Activated T-cell treated with anti-CD3 and anti-CD28 coated beads, Interleukin-2, amount 50 U/mL, for 72 hours (primary cell): Measurements from ENCODE around the gene NOP58. TPM values are rescaled to one million over a fixed set of nuclear protein-coding genes. Genes with fewer than 3 reads are reported as not detected.
"Not testable (repeated sequence)": the region's sequence is repeated elsewhere in the genome, so short reads cannot be mapped to it uniquely, and the experiment has no call there.

Experiments
- ATAC-seq, 2 donors: fragments of 150-1000 bp; cut with Tn5 transposase; replicated peaks in 1 of 2; 2 replicates each; pipeline ENCODE4 v1.10.0; 2021; ENCODE audit warnings: moderate library complexity in 2 of 2, mild to moderate bottlenecking in 1 of 2
- DNase-seq, 2 donors: peaks; one replicate each; pipeline ENCODE4 v3.0.0; 2021 to 2022; ENCODE audit warnings: mixed read lengths in 1 of 2
- H3K27ac Mint-ChIP-seq: one replicate; pipeline ENCODE4 v1.8.0; 2022; ENCODE audit warnings: mild to moderate bottlenecking, moderate library complexity, mixed read lengths
- H3K27me3 Mint-ChIP-seq: one replicate; pipeline ENCODE4 v1.8.0; 2022; ENCODE audit warnings: low read depth, mixed read lengths
- H3K36me3 Mint-ChIP-seq, 2 donors: one replicate each; pipeline ENCODE4 v1.8.0; 2022; ENCODE audit warnings: mixed read lengths in 2 of 2, mild to moderate bottlenecking in 1 of 2; ENCODE audit not compliant: insufficient read depth in 2 of 2
- H3K4me1 Mint-ChIP-seq: one replicate; pipeline ENCODE4 v1.8.0; 2022; ENCODE audit warnings: low read depth, mixed read lengths
- H3K4me3 Mint-ChIP-seq, 2 donors: one replicate each; pipeline ENCODE4 v1.8.0; 2022; ENCODE audit warnings: mild to moderate bottlenecking in 2 of 2, mixed read lengths in 2 of 2, moderate library complexity in 2 of 2
- H3K9me3 Mint-ChIP-seq, 2 donors: one replicate each; pipeline ENCODE4 v1.8.0; 2022; ENCODE audit warnings: mixed read lengths in 2 of 2
- total RNA-seq, 2 donors: library from RNA; stranded (reverse); gene quantifications; one replicate each; pipeline ENCODE4 v1.2.3, GENCODE V29; 2022

Gene NOP58
- total RNA-seq, 2 donors from 2014 or later, result 233 to 300 TPM

DNA sequence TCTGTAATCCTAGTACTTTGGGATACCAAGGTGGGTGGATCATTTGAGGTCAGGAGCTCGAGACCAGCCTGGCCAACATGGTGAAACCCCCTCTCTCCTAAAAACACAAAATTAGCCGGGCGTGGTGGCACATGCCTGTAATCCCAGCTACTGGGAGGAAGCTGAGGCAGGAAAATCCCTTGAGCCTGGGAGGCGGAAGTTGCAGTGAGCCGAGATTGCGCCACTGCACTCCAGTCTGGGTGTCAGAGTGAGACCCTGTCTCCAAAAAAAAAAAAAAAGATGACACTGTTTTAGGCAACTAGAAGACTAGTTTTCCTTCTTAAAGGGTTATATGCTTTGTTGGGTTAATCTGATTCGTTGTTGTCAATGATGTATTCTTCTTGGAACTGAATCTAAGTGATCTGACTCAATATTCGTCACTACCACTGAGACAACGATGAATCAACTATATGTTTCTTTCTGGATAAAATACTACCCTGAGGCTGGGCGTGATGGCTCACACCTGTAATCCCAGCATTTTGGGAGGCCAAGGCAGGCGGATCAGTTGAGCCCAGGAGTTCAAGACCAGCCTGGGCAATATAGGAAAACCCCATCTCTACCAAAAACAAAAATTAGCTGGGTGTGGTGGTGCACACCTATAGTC lies 10.6 kb downstream of the NOP58 start:
- Mint-ChIP-seq H3K4me3 (peak overlapping the region; percentile 71 to 83), H3K4me1 (peaks cover 87% of the 10 kb centered on the region), H3K36me3 (peaks cover 15 to 38% of the 10 kb centered on the region in 2 donors), H3K27ac (peak overlapping the region; percentile 99)
- peak; percentile 69 to 79 for ATAC-seq
- not testable (repeated sequence) for H3K9me3 Mint-ChIP-seq, H3K27me3 Mint-ChIP-seq
- peak; percentile 47 to 61 for DNase-seq

GRCh38 chr2:202278036-202278760 lies 12.6 kb downstream of the NOP58 start:
- Mint-ChIP-seq H3K4me3 (peak overlapping the region; percentile 71 to 83), H3K36me3 (peaks cover 22 to 45% of the 10 kb centered on the region in 2 donors), H3K4me1 (peaks cover 68% of the 10 kb centered on the region), H3K9me3 (no peaks in the 10 kb centered on the region), H3K27me3 (no peaks in the 10 kb centered on the region), H3K27ac (peak overlapping the region; percentile 99)
- DNase-seq (peak; percentile 53 to 59), ATAC-seq (peak; percentile 75 to 76)

DNA sequence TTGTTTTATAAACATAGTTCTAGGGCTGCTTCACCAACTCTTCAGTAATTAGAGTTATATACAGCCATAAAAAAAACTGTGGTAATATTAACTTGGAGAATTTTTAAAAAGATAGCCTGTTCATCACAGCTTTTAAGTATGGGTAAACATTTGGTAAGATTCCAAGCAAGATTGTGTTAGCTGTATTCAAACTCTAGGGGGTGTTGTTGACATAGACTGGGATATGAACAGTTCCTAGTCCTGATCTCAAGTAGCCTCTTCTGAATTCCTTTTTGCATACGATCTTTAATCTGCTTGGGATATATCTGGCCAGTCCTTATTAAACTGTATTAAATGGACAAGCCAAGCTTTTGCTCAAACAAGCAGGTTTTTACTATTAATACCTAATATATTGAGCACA lies 13.4 kb downstream of the NOP58 start:
- Mint-ChIP-seq H3K27me3 (no peaks in the 10 kb centered on the region), H3K9me3 (no peaks in the 10 kb centered on the region), H3K27ac (peak overlapping the region; percentile 99), H3K4me3 (peak overlapping the region in 1 of 2 donors; percentile 83), H3K4me1 (peaks cover 61% of the 10 kb centered on the region), H3K36me3 (peaks cover 22 to 45% of the 10 kb centered on the region in 2 donors)
- DNase-seq, result no peak
- ATAC-seq, result no peak

DNA sequence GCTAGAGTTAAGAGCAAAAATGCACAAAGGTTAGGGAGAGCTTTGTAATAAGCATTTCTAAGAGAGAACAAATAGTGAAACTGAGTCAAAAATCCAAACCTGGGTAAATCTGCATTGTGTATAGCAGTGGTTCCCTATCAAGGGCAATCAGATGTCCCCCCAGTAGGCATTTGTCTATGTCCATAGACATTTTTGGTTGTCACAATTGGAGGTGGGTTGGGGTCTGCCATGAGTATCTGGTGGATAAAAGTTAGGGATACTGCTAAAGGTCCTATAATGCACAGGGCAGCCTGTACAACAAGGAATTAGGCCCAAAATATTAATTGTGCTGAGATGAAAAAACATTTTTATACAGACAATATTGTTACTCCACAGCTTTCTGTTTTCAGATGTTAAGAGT lies 21.0 kb downstream of the NOP58 start:
- Mint-ChIP-seq H3K27me3 (no peaks in the 10 kb centered on the region), H3K36me3 (peaks cover 8 to 48% of the 10 kb centered on the region in 2 donors), H3K27ac (peak overlapping the region; percentile 79), H3K4me1 (peaks cover 15% of the 10 kb centered on the region), H3K9me3 (no peaks in the 10 kb centered on the region), H3K4me3 (no peak overlapping the region)
- no peak for DNase-seq
- ATAC-seq, result peak in 1 of 2 donors; percentile 13

DNA sequence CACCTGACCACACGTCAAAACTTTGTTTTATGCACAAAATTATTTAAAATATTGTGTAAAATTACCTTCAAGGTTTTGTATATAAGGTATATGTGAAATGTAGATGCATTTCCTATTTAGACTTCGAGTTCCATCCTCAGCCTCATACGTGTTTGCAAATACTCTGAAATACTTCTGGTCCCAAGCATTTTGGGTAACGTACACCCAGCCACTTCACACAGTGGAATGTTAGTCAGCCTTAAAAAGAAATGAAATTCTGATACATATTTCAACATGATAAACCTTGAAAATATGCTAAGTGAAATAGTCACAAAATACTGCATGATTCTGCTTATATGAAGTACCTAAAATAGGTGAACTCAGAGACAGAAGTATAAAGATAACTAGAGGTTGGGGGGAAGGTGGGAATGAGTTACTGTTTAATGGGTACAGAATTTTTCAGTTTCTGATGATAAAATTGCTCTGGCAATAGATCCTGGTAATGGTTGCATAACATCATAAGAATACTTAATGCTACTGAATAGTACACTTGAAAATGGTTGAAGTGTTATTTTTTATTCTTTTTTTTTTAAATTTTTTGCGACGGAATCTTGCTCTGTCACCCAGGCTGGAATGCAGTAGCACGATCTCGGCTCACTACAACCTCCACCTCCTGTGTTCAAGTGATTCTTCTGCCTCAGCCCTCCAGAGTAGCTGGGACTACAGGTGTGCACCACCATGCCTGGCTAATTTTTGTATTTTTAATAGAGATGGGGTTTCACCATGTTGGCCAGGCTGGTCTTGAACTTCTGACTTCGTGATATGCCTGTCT lies 24.0 kb downstream of the NOP58 start:
- H3K36me3 Mint-ChIP-seq, result peaks cover 5 to 47% of the 10 kb centered on the region in 2 donors
- H3K9me3 Mint-ChIP-seq, result no peaks in the 10 kb centered on the region
- peaks cover 39% of the 10 kb centered on the region for H3K4me1 Mint-ChIP-seq
- H3K4me3 Mint-ChIP-seq, result no peak overlapping the region
- no peak overlapping the region for H3K27ac Mint-ChIP-seq
- no peaks in the 10 kb centered on the region for H3K27me3 Mint-ChIP-seq
- DNase-seq (no peak), ATAC-seq (no peak)

DNA sequence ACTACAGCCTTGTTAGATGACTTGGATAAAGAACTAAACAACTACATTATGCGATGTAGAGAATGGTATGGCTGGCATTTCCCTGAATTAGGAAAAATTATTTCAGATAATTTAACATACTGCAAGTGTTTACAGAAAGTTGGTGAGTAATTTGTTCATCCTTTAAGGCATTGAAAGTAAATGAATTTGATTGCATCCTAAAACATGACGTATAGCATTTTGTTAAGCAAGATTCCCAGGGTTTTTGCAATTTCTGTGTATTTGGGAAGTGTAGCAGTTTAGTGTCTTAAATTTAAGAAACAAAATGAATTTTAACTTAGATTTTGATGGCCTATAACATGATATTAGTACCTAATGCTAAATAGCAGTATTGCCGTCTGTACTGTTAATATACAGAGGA lies 24.8 kb downstream of the NOP58 start:
- H3K9me3 Mint-ChIP-seq, result no peaks in the 10 kb centered on the region
- H3K27me3 Mint-ChIP-seq, result no peaks in the 10 kb centered on the region
- H3K27ac Mint-ChIP-seq, result no peak overlapping the region
- H3K4me1 Mint-ChIP-seq, result peaks cover 47% of the 10 kb centered on the region
- peaks cover 3 to 43% of the 10 kb centered on the region in 2 donors for H3K36me3 Mint-ChIP-seq
- no peak for DNase-seq
- no peak for ATAC-seq
- H3K4me3 Mint-ChIP-seq, result no peak overlapping the region

GRCh38 chr2:202290970-202291369 lies 25.4 kb downstream of the NOP58 start:
- DNase-seq (no peak), ATAC-seq (no peak)
- Mint-ChIP-seq H3K4me3 (no peak overlapping the region), H3K4me1 (peaks cover 53% of the 10 kb centered on the region), H3K36me3 (peaks cover 1 to 43% of the 10 kb centered on the region in 2 donors), H3K9me3 (no peaks in the 10 kb centered on the region), H3K27me3 (no peaks in the 10 kb centered on the region), H3K27ac (peak overlapping the region; percentile 89)

- no peak for DNase-seq
- Mint-ChIP-seq H3K4me1 (peaks cover 60% of the 10 kb centered on the region), H3K27ac (peak overlapping the region; percentile 18), H3K27me3 (no peaks in the 10 kb centered on the region), H3K4me3 (peak overlapping the region; percentile 14 to 21), H3K36me3 (peaks cover 19 to 67% of the 10 kb centered on the region in 2 donors), H3K9me3 (no peaks in the 10 kb centered on the region)
- ATAC-seq, result peak; percentile 65 to 70
Measured at GRCh38 chr2:202299712-202300111, 34.1 kb downstream of the NOP58 start.

- Mint-ChIP-seq H3K36me3 (peaks cover 19 to 51% of the 10 kb centered on the region in 2 donors), H3K27me3 (no peaks in the 10 kb centered on the region), H3K4me1 (peaks cover 18% of the 10 kb centered on the region), H3K27ac (no peak overlapping the region), H3K4me3 (no peak overlapping the region), H3K9me3 (no peaks in the 10 kb centered on the region)
- DNase-seq (no peak), ATAC-seq (peak; percentile 7 to 8)
Measured at GRCh38 chr2:202306034-202306433, 40.5 kb downstream of the NOP58 start.

DNA sequence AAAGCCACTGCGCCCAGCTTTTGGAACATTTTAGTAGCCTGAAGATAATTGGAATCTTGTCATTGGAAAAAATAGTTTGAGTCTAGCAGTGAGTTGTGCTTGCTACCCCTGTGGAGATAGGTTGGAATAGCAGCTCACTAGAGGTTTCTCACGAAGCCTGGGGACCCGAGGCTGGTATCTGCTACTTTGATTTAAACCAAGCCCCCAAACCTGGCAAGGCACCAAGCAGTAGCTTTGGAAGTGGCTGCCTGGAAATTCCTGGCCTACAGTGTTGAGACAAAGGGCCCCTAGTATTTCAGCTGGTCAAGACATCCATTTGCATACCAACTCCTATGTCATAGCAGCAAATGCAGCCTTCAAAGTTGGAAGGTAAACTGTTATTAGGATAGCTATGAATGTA lies 42.1 kb downstream of the NOP58 start:
- ATAC-seq, result no peak
- DNase-seq, result no peak
- peaks cover 2% of the 10 kb centered on the region for H3K4me1 Mint-ChIP-seq
- no peaks in the 10 kb centered on the region for H3K9me3 Mint-ChIP-seq
- no peak overlapping the region for H3K4me3 Mint-ChIP-seq
- H3K27me3 Mint-ChIP-seq, result no peaks in the 10 kb centered on the region
- peak overlapping the region; percentile 28 for H3K27ac Mint-ChIP-seq
- peaks cover 8 to 39% of the 10 kb centered on the region in 2 donors for H3K36me3 Mint-ChIP-seq

GRCh38 chr2:202311823-202312388 lies 46.3 kb downstream of the NOP58 start:
- ATAC-seq (peak; percentile 10 to 19), DNase-seq (no peak)
- Mint-ChIP-seq H3K36me3 (peaks cover 0 to 10% of the 10 kb centered on the region in 2 donors), H3K4me3 (no peak overlapping the region), H3K27ac (no peak overlapping the region), H3K4me1 (no peaks in the 10 kb centered on the region), H3K9me3 (no peaks in the 10 kb centered on the region), H3K27me3 (no peaks in the 10 kb centered on the region)

GRCh38 chr2:202314116-202314515 lies 48.6 kb downstream of the NOP58 start:
- Mint-ChIP-seq H3K9me3 (no peaks in the 10 kb centered on the region), H3K27me3 (no peaks in the 10 kb centered on the region), H3K4me3 (no peak overlapping the region), H3K27ac (no peak overlapping the region), H3K4me1 (no peaks in the 10 kb centered on the region), H3K36me3 (peaks cover 0 to 7% of the 10 kb centered on the region in 2 donors)
- no peak for DNase-seq
- ATAC-seq, result no peak
